ENCODE data around the gene LYZL4.

LYZL4 gene

DNA sequence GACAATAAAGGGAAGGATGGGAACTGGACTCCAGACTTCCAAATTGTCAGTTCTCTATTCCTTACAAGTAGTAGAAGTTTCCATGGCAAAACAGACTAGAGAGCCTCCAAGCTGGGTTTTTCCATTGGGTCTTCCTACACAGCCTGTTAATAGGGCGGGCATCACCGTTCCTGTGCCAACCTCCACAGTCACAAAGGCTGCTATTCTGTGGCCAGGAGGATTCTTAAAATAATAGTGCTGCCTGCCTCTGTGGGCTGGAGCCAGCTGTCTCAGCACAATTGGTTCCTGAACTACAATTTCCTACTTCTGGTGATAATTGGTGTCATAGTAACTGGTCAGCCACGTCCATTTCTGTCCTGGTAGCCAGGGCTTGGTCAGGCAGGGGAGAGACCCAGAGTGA is 38.6 kb downstream of the LYZL4 start:
- no peak for DNase-seq

DNA sequence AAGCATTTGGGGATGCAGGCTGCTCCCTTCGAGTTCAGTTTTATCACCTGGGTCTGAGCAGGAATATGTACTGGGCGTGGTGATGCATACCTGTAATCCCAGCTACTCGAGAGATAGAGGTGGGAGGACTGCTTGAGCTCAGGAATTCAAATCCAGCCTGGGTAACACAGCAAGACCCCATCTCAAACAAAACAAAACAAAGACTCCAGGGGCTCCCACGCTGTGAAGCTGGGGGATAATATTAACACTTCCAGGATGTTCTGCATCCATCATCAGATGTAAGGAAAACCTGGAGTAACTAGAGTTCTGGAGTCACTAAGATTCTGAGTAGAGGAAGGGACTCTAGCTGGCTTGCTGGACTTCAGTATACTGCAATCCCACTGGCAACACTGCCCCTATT is 40.6 kb downstream of the LYZL4 start:
- DNase-seq = no peak

DNA sequence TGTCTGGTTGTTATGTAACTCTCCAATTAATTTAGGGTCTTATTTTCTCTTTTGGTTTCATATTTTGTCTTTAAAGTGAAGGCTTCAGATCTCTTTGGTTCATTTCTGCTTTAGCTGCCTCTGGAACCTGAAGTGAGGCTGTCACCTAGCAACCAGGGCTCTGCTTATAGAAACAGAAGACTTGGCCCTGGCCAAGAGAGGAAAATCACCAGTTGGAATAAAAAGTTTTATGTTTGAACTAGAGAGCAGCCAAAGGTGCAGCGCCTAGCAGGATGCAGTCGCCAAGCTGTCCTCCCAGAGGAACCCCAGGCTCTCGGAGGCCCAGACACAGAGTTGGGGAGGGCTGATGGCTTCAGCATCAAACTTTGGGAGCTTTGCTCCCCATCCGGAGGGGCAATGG is 41.1 kb downstream of the LYZL4 start:
- DNase-seq = no peak

DNA sequence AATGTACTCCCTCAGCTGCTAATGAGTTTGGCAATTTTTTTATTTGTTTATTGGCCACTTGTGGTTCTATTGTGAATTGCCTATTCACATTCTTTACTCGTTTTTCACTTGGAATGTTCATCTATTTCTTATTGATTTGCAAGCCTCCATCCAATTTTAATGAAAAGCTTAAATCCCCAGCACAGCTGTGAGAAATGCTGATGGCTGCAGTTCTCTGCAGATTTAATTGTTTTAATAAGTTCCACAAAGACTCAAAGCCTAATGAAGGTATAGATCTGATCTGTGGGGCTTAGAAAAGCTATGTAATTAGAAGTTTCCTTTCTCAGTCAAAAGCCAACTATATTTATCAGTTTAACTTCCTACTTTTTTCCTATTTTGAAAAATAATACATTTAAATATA is 41.5 kb downstream of the LYZL4 start:
- DNase-seq = no peak

DNA sequence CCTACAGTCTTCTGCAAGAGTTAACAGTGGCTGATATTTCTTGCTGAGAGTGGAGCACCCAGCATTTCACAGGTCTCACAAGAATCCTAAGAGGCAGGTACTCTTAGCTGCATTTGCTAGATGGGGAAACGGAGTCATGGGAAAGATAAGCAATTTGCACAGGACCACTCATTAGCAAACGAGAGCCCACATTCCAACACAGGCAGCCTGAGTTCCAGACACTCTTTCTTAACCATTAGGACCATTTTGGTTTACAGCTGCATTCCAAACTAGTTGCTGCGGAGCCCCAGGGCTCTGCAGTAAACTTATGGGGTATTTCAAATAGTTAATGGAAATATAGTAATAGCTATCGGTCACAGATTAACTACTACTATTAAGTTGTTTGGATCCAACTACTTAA is 42.5 kb downstream of the LYZL4 start:
- no peak for DNase-seq

DNA sequence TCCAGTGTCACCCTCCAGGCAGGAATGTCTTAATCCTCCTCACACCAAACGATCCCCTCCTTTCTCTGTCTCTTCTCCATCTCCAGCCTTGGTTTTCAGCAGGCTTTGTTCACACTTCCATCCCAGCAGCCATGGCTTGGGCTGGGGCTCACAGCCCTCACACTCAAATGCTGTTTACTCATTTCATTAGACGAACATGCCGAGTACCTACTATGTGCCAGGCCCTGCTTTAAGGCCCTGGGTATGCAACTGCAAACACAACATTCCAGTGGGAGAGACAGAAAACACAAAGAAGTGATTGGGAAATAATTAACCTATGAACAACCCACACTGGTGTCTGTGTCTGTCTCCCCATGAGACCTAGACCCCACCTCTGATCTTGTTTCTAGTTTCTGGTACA is 43.9 kb downstream of the LYZL4 start:
- no peak for DNase-seq

DNA sequence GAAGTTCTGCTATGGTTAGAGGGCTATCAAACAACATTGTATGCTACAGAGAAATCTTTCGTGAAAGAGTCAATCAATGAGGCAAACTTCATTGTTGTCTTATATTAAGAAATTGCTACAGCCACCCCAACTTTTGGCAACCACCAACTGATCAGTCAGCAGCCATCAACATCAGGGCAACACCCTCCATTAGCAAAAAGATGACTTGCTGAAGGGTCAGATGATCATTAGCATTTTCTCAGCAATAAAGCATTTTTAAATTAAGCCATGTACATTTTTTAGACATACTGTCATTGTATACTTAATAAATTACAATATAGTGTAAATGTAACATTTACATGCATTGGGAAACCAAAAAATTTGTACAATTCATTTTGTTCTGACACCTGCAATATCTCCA is 53.1 kb downstream of the LYZL4 start:
- no peak for DNase-seq

DNA sequence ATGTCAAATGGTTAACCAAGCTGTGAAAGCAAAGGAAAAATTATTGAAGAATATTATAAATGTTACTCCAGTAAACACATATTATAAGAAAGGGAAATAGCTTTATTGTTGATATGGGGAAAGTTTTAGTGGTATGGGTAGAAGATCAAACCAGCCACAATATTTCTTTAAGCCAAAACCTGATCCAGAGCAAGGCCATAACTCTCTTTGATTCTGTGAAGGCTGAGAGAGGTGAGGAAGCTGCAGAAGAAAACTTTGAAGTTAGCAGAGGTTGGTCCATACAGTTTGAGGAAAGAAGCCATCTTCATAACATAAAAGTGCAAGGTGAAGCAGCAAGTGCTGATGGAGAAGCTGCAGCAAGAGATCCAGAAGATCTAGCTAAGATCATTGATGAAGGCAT is 54.8 kb downstream of the LYZL4 start:
- DNase-seq = no peak

DNA sequence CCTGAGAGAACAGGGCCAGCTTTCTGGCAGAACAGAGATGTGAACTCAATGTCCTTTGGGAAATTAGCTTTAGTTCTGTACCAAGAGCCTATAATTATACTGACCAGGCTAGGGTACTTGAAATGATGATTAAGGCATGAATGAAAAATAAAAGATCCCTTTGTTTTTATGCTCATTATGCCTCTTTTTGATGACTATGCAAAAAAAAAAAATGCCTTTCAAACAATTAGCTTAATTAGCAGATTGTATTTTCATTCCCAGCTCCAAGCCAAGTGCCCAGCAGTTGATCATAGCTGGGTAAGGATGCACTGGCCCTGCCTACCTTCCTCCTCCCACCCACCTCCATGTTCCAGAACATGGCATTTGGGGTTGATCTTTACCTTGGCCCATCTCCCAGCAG is 56.8 kb downstream of the LYZL4 start:
- DNase-seq = no peak

DNA sequence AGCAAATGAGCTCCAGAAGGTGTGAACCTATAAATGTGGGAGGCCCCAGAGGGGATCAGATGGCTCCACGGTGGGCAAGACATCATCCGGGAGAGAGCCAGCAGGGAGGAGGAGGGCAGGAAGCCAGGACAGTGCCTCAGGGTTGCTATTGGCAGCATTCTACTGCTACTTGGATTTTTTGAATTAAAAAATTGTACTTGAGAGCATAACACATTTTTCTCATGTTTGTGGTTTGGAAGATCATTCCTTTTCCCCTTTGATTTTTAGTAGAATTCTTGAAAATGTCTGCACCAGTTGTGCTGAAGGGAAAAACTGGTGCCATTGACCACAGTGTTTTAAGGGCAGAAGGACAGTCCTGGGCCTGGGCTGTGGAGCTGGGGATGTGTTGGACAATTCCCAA is 59.2 kb downstream of the LYZL4 start:
- DNase-seq = no peak

DNA sequence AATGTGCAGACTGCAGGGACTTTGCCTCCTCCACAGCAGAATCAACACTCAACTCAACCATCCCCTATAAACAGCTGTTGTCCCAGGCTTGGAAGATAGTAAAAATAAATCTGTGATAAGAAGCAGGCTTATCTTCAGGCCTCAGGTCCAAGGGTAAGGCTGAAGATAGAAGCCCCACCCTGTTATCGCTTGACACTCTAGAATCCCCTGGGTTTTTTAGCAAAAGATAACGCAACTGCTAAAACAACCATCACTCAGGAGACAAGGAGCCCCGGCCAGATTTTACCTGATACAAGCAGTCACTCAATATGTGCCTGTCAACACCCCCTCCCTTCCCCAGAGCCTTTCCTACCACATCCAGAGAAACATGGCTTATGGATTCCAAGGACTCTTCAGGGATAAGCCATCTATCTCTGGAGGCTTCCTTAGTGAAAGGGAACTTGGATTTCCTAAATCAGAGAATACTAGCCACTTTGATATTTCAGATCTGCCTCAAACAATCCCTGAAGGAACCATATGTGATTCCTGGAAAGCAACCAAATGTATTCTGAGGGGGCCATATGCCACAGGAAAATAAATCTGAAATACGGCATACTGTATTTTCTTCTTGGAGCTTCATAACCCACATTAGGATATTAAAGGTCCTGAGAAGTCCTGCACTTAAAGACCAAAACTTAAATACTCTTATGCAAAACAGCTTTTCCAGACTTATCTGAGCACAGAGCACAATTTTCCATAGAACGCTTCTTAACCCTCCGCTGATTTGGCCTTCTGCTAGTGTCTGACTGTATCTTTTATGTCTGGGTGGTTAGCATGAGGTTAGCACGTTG is 60.4 kb downstream of the LYZL4 start:
- no peak for DNase-seq

DNA sequence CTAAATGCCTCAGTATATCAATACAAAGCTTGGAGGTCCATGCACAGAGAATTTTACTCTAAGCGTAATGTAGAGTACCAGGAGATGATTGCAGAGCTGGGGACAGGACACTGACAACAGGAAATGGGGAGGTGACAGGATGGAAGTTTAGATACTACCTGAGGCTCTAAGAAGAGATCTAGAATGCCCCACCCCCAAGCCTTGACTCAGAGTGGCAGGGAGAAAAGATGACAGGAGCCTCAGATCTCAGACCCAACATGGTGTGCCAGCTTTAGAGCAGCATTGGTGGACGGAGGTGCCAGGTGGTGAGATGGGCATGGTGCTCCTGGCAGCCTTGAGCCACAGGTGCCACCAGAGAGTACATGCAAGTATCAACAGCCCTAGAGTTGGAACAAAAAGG is 62.5 kb downstream of the LYZL4 start:
- DNase-seq = no peak
